GM12875 (cell line): ENCODE data around the gene SLC25A25.
A peak's percentile ranks its signal among the peaks of the same experiment; 100 is the strongest.
"Not testable (repeated sequence)": the region's sequence is repeated elsewhere in the genome, so short reads cannot be mapped to it uniquely, and the experiment has no call there.

Source experiments
- H3K4me3 ChIP-seq: one replicate; pipeline ENCODE4 v1.5.1; 2011; ENCODE audit warnings: low read depth, low read length, control low read depth
- CTCF ChIP-seq: IDR thresholded peaks from 2 replicates; pipeline ENCODE4 v1.5.1; 2011; ENCODE audit warnings: low read depth, mild to moderate bottlenecking, control low read depth, inconsistent platforms, low read length, moderate library complexity, borderline replicate concordance; ENCODE audit not compliant: insufficient read depth

The SLC25A25 gene

GRCh38 chr9:128026255-128026772 is 41.7 kb upstream of the SLC25A25 start:
- no peak for TF ChIP-seq CTCF
- no peak overlapping the region for H3K4me3 ChIP-seq

DNA sequence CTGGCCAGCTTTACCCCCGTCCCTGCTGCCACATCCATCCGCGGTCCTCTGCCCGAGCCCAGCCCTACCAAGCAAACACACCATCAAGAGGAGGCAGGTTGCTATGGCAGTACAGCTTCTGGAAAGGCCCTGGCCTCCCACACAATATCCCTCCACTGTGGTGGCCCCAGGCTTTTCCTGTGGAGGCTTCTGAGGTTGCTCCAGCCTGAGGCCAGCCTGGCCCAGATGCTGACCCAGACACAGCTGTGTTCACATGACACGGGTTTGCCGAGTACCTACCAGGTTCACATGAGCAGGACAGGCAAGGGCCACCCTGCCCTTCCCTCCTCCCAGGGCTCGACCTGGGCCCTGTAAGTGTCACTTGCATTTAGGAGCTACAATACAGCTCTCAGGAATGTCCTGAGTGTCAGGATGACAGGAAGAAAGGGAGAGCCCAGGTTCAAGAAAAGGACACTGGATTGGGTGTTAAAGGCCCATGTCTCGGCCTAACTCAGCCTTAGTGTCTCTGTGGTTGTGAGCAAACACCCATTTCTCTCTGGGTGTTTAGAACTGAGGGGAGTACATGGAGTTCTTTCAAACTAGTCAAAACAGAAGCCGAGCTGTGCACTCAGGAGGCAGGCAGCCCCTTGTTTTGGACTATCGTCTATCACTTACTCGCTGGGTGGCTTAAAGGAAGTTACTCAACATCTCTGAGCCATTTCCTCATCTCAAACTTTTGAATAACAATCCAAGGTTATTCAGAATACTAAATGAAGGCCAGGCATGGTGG is 41.1 kb upstream of the SLC25A25 start:
- no peak overlapping the region for H3K4me3 ChIP-seq
- TF ChIP-seq CTCF: no peak

DNA sequence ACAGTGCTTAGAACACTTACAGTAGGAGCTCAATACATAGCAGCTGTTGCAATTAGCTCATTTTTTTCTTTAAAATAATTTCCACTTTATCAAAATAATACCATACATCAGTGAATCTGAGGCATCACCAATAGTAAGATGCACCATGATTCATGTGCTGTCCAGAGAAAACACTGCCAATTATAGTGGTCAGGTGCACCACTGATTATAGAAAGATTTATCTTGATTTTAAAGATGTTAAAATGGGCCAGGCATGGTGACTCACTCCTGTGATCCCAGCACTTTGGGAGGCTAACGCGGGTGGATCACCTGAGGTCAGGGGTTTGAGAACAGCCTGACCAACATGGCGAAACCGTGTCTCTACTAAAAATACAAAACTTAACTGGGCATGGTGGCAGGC is 40.3 kb upstream of the SLC25A25 start:
- no peak overlapping the region for H3K4me3 ChIP-seq
- no peak for TF ChIP-seq CTCF

GRCh38 chr9:128033609-128034008 is 34.4 kb upstream of the SLC25A25 start:
- TF ChIP-seq CTCF: no peak

GRCh38 chr9:128034821-128035652 is 33.0 kb upstream of the SLC25A25 start:
- TF ChIP-seq CTCF: peak; percentile 68; the same call in 1 of the 2 replicates
- no peak overlapping the region for H3K4me3 ChIP-seq

More at GRCh38 chr9:128033609-128034008, 34.4 kb upstream of the SLC25A25 start:
- no peak overlapping the region for H3K4me3 ChIP-seq

GRCh38 chr9:128036522-128036921 is 31.5 kb upstream of the SLC25A25 start:
- H3K4me3 ChIP-seq: not testable (repeated sequence)

DNA sequence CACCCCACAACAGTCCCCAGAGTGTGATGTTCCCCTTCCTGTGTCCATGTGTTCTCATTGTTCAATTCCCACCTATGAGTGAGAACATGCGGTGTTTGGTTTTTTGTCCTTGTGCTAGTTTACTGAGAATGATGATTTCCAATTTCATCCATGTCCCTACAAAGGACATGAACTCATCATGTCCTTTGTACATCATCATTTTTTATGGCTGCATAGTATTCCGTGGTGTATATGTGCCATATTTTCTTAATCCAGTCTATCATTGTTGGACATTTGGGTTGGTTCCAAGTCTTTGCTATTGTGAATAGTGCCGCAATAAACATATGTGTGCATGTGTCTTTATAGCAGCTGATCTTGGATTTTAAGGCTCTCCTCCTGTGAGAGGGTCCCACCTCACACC is 27.2 kb upstream of the SLC25A25 start:
- H3K4me3 ChIP-seq: not testable (repeated sequence)

GRCh38 chr9:128042043-128042442 is 26.0 kb upstream of the SLC25A25 start:
- no peak for TF ChIP-seq CTCF
- H3K4me3 ChIP-seq: no peak overlapping the region
